K562 (cell line): Measurements from ENCODE around the gene MON2. TPM values are rescaled to one million over a fixed set of nuclear protein-coding genes. Genes with fewer than 3 reads are reported as not detected.
A peak's percentile ranks its signal among the peaks of the same experiment; 100 is the strongest.

Experiments used
- ATAC-seq: fragments of 200-7000 bp; cut with Tn5 transposase; 3 replicates; pipeline ENCODE4 v1.9.1; 2020; ENCODE audit warnings: moderate library complexity
- BruUV-seq: library from RNA; stranded (reverse); fragments of 400-500 nt; replicated peaks from 2 replicates; lab custom pipeline; 2021; lab: Mats Ljungman, UMichigan
- CTCF ChIA-PET: fragments of 300-600 bp; formaldehyde crosslinking; extraction: SDS; loops from one replicate; lab custom pipeline; 2021; ENCODE audit warnings: low intra/inter-chr PET ratio; lab: Yijun Ruan, JAX
- POLR2A ChIA-PET: fragments of 300-600, 350-650 bp; sonication (Branson Sonifier 250); formaldehyde crosslinking; extraction: SDS; loops from one replicate; lab custom pipeline; 2021; ENCODE audit warnings: antibody characterized with exemption, inconsistent platforms; lab: Yijun Ruan, JAX
- DNase-seq, 4 experiments: peaks; one replicate each; pipeline versions ENCODE4 v3.0.0 to v3.0.0-alpha.2; 2011 to 2018; ENCODE audit warnings: low spot score in 3 of 4, mixed read lengths in 3 of 4; ENCODE audit errors: extremely low read depth in 1 of 4
- FAIRE-seq: peaks from 2 replicates; lab custom pipeline; 2011; peaks lifted over from hg19 to GRCh38; lab: Jason Lieb, UNC
- H2AFZ ChIP-seq: 2 replicates; pipeline ENCODE4 v1.6.0; 2011; ENCODE audit warnings: low read depth, low read length, control low read depth, inconsistent platforms
- H3K27ac ChIP-seq: fragments of 200-600 bp; 3 replicates; pipeline ENCODE4 v1.8.0; 2011; ENCODE audit warnings: low read depth, mild to moderate bottlenecking, control low read depth, inconsistent platforms, low read length, moderate library complexity, mixed read lengths; ENCODE audit errors: extremely low read depth
- H3K27me3 ChIP-seq, 2 experiments: fragments of 300-600 bp in 1 of 2; 2 replicates in 1 of 2; 3 replicates in 1 of 2; pipeline versions ENCODE4 v1.6.0 to v1.8.0; 2011; ENCODE audit warnings: inconsistent platforms in 2 of 2, low read length in 2 of 2, mild to moderate bottlenecking in 1 of 2, mixed read lengths in 1 of 2, moderate library complexity in 1 of 2; ENCODE audit not compliant: control insufficient read depth in 2 of 2, insufficient read depth in 2 of 2
- H3K36me3 ChIP-seq: fragments of 300-600 bp; 3 replicates; pipeline ENCODE4 v1.8.0; 2011; ENCODE audit warnings: mild to moderate bottlenecking, low read length, inconsistent platforms; ENCODE audit not compliant: control insufficient read depth, insufficient read depth
- H3K4me1 ChIP-seq, 2 experiments: fragments of 200-600 bp in 1 of 2; replicated peaks in 1 of 2; 2 replicates in 1 of 2; 3 replicates in 1 of 2; pipeline versions ENCODE4 v1.5.1 to v1.8.0; 2011; ENCODE audit warnings: inconsistent platforms in 2 of 2, low read length in 2 of 2, mild to moderate bottlenecking in 1 of 2, mixed read lengths in 1 of 2, moderate library complexity in 1 of 2; ENCODE audit not compliant: control insufficient read depth in 2 of 2, insufficient read depth in 2 of 2
- H3K4me2 ChIP-seq: 2 replicates; pipeline ENCODE4 v1.6.1; 2011; ENCODE audit warnings: low read length, control low read depth, inconsistent platforms, mixed read lengths; ENCODE audit not compliant: insufficient read depth
- H3K4me3 ChIP-seq: fragments of 200-600 bp; sonication (generic), shearing (Covaris generic); 2 replicates; pipeline ENCODE4 v1.5.1; 2016; ENCODE audit warnings: control low read depth, inconsistent platforms
- H3K79me2 ChIP-seq: fragments of 200-600 bp; 3 replicates; pipeline ENCODE4 v1.8.0; 2011; ENCODE audit warnings: low read length, inconsistent platforms; ENCODE audit not compliant: control insufficient read depth, insufficient read depth
- H3K9ac ChIP-seq, 2 experiments: 2 replicates each; pipeline versions ENCODE4 v1.6.0 to v1.6.1; 2011; ENCODE audit warnings: low read depth in 2 of 2, low read length in 2 of 2, control low read depth in 1 of 2, inconsistent platforms in 1 of 2, mild to moderate bottlenecking in 1 of 2, mixed read lengths in 1 of 2; ENCODE audit not compliant: insufficient read depth in 1 of 2
- H3K9me1 ChIP-seq: one replicate; pipeline ENCODE4 v1.6.0; 2011; ENCODE audit warnings: inconsistent platforms, mild to moderate bottlenecking, low read length, moderate library complexity; ENCODE audit not compliant: control insufficient read depth, insufficient read depth
- H3K9me3 ChIP-seq: replicated peaks from 2 replicates; pipeline ENCODE4 v1.5.1; 2011; ENCODE audit warnings: low read depth, low read length, inconsistent platforms; ENCODE audit not compliant: control insufficient read depth, insufficient read depth
- H4K20me1 ChIP-seq: replicated peaks from 2 replicates; pipeline ENCODE4 v1.6.1; 2011; ENCODE audit warnings: low read length, inconsistent platforms, mixed read lengths; ENCODE audit not compliant: control insufficient read depth, insufficient read depth
- ARHGAP35 ChIP-seq: fragments of 450-650 bp; IDR thresholded peaks from 2 replicates; pipeline ENCODE4 v1.6.1; 2018; ENCODE audit not compliant: partially characterized antibody
- BACH1 ChIP-seq: fragments of 200-800 bp; sonication (Bioruptor generic); IDR thresholded peaks from 2 replicates; pipeline ENCODE4 v1.6.1; 2016; ENCODE audit warnings: missing genetic modification characterization, missing compliant biosample characterization
- BDP1 ChIP-seq: IDR thresholded peaks from 3 replicates; pipeline ENCODE4 v1.6.1; 2011; ENCODE audit not compliant: insufficient read length, insufficient read depth
- EP400 ChIP-seq: fragments of 450-650 bp; IDR thresholded peaks from 2 replicates; pipeline ENCODE4 v1.6.1; 2017; ENCODE audit warnings: antibody characterized with exemption, mild to moderate bottlenecking, moderate library complexity
- HDAC6 ChIP-seq: IDR thresholded peaks from 2 replicates; pipeline ENCODE4 v1.6.1; 2012; ENCODE audit warnings: low read depth, mild to moderate bottlenecking, control low read depth, inconsistent platforms, low read length, moderate library complexity
- MYNN ChIP-seq, 2 experiments: sonication (generic); formaldehyde crosslinking in 1 of 2; IDR thresholded peaks; 2 replicates each; pipeline versions ENCODE4 v1.5.0 to v1.6.1; 2016 to 2020; ENCODE audit warnings: antibody characterized with exemption in 1 of 2, missing genetic modification reagents in 1 of 2
- RBM17 ChIP-seq: fragments of 200-400 bp; formaldehyde crosslinking; IDR thresholded peaks from 2 replicates; pipeline ENCODE4 v1.6.1; 2017; ENCODE audit warnings: low read depth, mild to moderate bottlenecking, low read length, borderline replicate concordance
- ZBTB8A ChIP-seq: fragments of 450-650 bp; IDR thresholded peaks from 2 replicates; pipeline ENCODE4 v1.6.1; 2018; ENCODE audit warnings: mild to moderate bottlenecking, moderate library complexity; ENCODE audit not compliant: partially characterized antibody
- ZNF274 ChIP-seq: IDR thresholded peaks from 2 replicates; pipeline ENCODE4 v1.6.1; 2011; ENCODE audit warnings: low read depth, mild to moderate bottlenecking, low read length, moderate library complexity, borderline replicate concordance
- ZNF41 ChIP-seq: fragments of 250-450 bp; sonication (Bioruptor Pico); conservative IDR thresholded peaks from 2 replicates; pipeline ENCODE4 v1.4.0; 2020; ENCODE audit warnings: mild to moderate bottlenecking
- ZNF586 ChIP-seq: fragments of 450-650 bp; formaldehyde crosslinking; conservative IDR thresholded peaks from 2 replicates; pipeline ENCODE4 v1.4.0; 2020; ENCODE audit warnings: mild to moderate bottlenecking, moderate library complexity
- ZNF609 ChIP-seq: sonication (generic); formaldehyde crosslinking; IDR thresholded peaks from 2 replicates; pipeline ENCODE4 v1.8.1; 2023; ENCODE audit warnings: missing genetic modification reagents, mild to moderate bottlenecking, borderline replicate concordance
- WGBS: fragments of 100-300 bp; shearing (Covaris generic); methylation state at CpG from one replicate; pipeline ENCODE4 v1.1.6; 2016; ENCODE audit warnings: low coverage, mixed read lengths; ENCODE audit not compliant: insufficient coverage; ENCODE audit errors: missing lambda C conversion rate; 5-methylcytosine and 5-hydroxymethylcytosine counted together
- in situ Hi-C: fragments of 300-500 bp; cut with MboI; formaldehyde crosslinking; loops from 4 replicates; pipeline ENCODE4 v1.15.0; 2018; ENCODE audit warnings: inconsistent platforms, mixed read lengths
- intact Hi-C: fragments of 100-400 bp; cut with micrococcal nuclease; formaldehyde crosslinking; loops from 2 replicates; pipeline ENCODE4 v1.14.2; 2022
- polyA plus RNA-seq, 8 experiments: library from polyadenylated mRNA; depleted of rRNA in 4 of 8; stranded (reverse) in 5 of 8; unstranded in 3 of 8; fragments of >200 nt; fragmentation: Nextera tagmentation in 2 of 8; fragmentation: Illumina TruSeq in 1 of 8; extraction: Ambion mirVana in 2 of 8; extraction: Trizol in 1 of 8; gene quantifications; 2 replicates each; pipeline versions ENCODE4 v1.2.1 to v1.2.3, GENCODE V29; 2011 to 2014; ENCODE audit warnings: inconsistent platforms in 1 of 8, missing spikeins in 1 of 8
- total RNA-seq, 7 experiments: library from RNA; depleted of rRNA in 6 of 7; stranded (reverse); fragments of >200 nt in 6 of 7; fragmentation: Illumina TruSeq in 2 of 7; extraction: Trizol in 2 of 7; gene quantifications; 2 replicates each; pipeline versions ENCODE4 v1.2.1 to v1.2.3, GENCODE V29; 2011 to 2021; ENCODE audit warnings: low replicate concordance in 1 of 7

MON2 gene
- total and polyA plus RNA-seq, 9 of the 15 experiments (the other 6 are each of a cell fraction or from before 2014, with no cell fraction given), result 3.6 to 31.6 (median 16.8) TPM

DNA sequence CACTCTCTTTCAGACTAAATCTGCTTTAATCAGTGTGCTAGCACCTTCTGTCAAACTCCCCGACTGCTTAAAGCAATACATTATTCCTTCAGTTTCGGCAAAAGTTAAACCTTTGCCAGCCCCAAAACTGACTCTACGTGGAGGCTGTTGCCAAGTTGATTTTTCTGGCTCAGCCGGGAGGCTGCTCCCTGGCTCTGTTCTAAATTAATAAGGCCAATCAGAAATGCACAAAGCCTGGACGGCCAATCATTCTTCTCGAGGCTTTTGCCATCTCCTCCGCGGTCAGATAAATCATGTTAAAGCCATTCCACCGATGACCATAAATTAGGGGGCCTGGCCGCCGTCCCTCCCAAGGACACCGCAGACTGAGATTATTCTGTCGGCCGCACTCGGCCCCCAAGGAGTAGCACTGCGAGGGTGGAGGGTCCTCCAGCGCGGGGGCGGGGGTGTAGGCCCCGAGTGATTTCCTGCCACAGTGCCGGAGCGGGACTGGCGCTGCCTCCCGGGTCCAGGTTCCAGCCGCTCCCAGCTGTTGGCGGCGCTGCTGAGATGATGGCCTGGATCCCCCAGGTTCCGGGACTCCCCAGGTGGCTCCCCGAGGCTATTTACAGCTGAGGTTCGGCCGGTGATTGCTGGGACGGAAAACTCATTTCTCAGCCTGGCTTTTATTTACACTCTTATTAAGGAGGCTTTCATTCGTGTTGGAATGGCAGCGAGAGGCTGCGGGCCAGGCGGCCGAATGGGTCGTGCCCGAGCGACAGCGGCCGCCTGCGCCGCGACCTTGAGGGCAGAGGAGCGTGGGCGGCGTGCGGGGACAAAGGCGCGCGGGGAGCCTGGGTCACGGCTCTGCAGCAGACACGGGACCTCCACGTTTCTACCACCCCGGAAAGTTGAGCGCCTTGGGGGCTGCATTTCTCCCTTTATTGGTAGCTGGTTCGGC, 165.1 kb downstream of the MON2 start:
- POLR2A ChIA-PET, result no interaction called here
- Histone ChIP-seq H3K4me3 (no peak overlapping the region), H3K9ac (no peak overlapping the region), H3K4me2 (no peak overlapping the region), H3K36me3 (no peaks in the 10 kb centered on the region), H3K27me3 (peaks cover 27 to 32% of the 10 kb centered on the region in 2 experiments), H3K9me1 (no peaks in the 10 kb centered on the region), H2AFZ (no peak overlapping the region), H4K20me1 (no peaks in the 10 kb centered on the region), H3K9me3 (no peaks in the 10 kb centered on the region), H3K79me2 (no peaks in the 10 kb centered on the region), H3K4me1 (peaks cover 0 to 11% of the 10 kb centered on the region in 2 experiments; a peak in 2 of 5 replicates), H3K27ac (no peak overlapping the region)
- TF ChIP-seq ZNF609 (CRISPR knock-in tag), result no peak
- no peak for TF ChIP-seq HDAC6
- no peak for TF ChIP-seq MYNN (IDR thresholded peaks at IDR 0.05)
- no peak for TF ChIP-seq MYNN (CRISPR knock-in tag; IDR thresholded peaks at IDR 0.05)
- no peak for TF ChIP-seq RBM17
- no peak for TF ChIP-seq ZNF41 (CRISPR knock-in tag)
- no peak for TF ChIP-seq BACH1 (tag)
- no peak for TF ChIP-seq ZNF274
- no peak for TF ChIP-seq ZBTB8A
- no peak for TF ChIP-seq BDP1
- no peak for TF ChIP-seq ARHGAP35
- TF ChIP-seq ZNF586 (CRISPR knock-in tag), result no peak
- no peak for TF ChIP-seq EP400
- CTCF ChIA-PET, result no interaction called here
- no TSS peak for BruUV-seq
- no peak for FAIRE-seq
- WGBS, result 34% methylated on average over 51 of the region's 58 CpGs
- DNase-seq, result no peak
- in situ Hi-C loops (no loop called here), intact Hi-C loops (no loop called here)
- peak; percentile 37 for ATAC-seq
